Cardiac muscle cell (in vitro differentiated cells and primary cell): ENCODE measurements around the gene EPRS1. TPM values are rescaled to one million over a fixed set of nuclear protein-coding genes. Genes with fewer than 3 reads are reported as not detected.

Experiments used
- DNase-seq, 2 donors: peaks; one replicate each; pipeline versions ENCODE4 v3.0.0 to v3.0.0-alpha.2; 2010 to 2017; ENCODE audit warnings: low read depth in 1 of 2, low spot score in 1 of 2
- H3K27ac ChIP-seq: fragments of 200-600 bp; sonication (generic); 2 replicates; pipeline ENCODE4 v1.5.1; 2016
- H3K27me3 ChIP-seq: fragments of 200-600 bp; sonication (generic); 2 replicates; pipeline ENCODE4 v1.6.0; 2016; ENCODE audit warnings: control low read depth
- H3K36me3 ChIP-seq: fragments of 200-600 bp; sonication (generic); 2 replicates; pipeline ENCODE4 v1.5.1; 2016; ENCODE audit warnings: control low read depth
- H3K4me1 ChIP-seq: fragments of 200-600 bp; sonication (generic); 2 replicates; pipeline ENCODE4 v1.8.1; 2017; ENCODE audit warnings: low read depth, mild to moderate bottlenecking, mixed run types
- H3K4me3 ChIP-seq: fragments of 200-600 bp; sonication (generic); 2 replicates; pipeline ENCODE4 v1.5.1; 2016; ENCODE audit warnings: mild to moderate bottlenecking
- H3K9me3 ChIP-seq: fragments of 200-600 bp; sonication (generic); 2 replicates; pipeline ENCODE4 v1.5.1; 2017; ENCODE audit warnings: low read depth, mild to moderate bottlenecking, control low read depth
- CTCF ChIP-seq: IDR thresholded peaks from 2 replicates; pipeline ENCODE4 v1.5.1; 2012; ENCODE audit warnings: low read depth, mild to moderate bottlenecking, low read length
- polyA plus RNA-seq: library from polyadenylated mRNA; unstranded; fragments of >200 nt; fragmentation: Nextera tagmentation; extraction: Ambion mirVana; gene quantifications from 2 replicates; pipeline ENCODE4 v1.2.1, GENCODE V29; 2016
- total RNA-seq: library from RNA; depleted of rRNA; stranded (reverse); fragments of >200 nt; gene quantifications from 2 replicates; pipeline ENCODE4 v1.2.3, GENCODE V29; 2016

The EPRS1 gene
- total and polyA plus RNA-seq, 2 experiments from 2014 or later, result 47.8 to 54.0 TPM

DNA sequence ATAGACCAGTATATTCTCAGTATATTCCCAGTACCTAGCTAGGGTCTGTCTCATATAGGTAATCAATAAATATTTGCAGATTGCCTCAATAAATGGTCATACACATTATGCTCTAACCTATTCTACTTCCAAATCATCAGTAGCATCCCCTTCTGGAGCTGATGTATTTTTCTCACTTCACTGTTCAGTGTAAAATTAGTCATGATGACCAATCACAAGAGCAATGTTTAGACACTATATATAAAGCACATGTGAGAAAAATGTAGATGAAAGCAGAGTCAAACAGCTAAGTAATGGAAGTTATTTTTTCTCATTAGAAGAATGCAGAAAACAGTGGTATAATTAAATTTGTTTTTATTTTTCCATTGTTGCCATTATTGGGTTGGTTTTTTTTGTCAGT lies 34.7 kb downstream of the EPRS1 start:
- no peak for DNase-seq
- no peaks in the 10 kb centered on the region for H3K27me3 ChIP-seq
- no peak overlapping the region for H3K4me3 ChIP-seq
- H3K27ac ChIP-seq, result no peak overlapping the region
- no peaks in the 10 kb centered on the region for H3K9me3 ChIP-seq
- no peak for TF ChIP-seq CTCF
- peaks cover 14% of the 10 kb centered on the region for H3K4me1 ChIP-seq
- peaks cover 15% of the 10 kb centered on the region for H3K36me3 ChIP-seq

- H3K27ac ChIP-seq, result no peak overlapping the region
- DNase-seq, result no peak
- no peak for TF ChIP-seq CTCF
- H3K27me3 ChIP-seq, result no peaks in the 10 kb centered on the region
- H3K36me3 ChIP-seq, result peaks cover 44% of the 10 kb centered on the region
- H3K4me1 ChIP-seq, result peaks cover under 1% of the 10 kb centered on the region
- no peaks in the 10 kb centered on the region for H3K9me3 ChIP-seq
- no peak overlapping the region for H3K4me3 ChIP-seq
Measured at GRCh38 chr1:220007438-220007837, 38.9 kb downstream of the EPRS1 start.

GRCh38 chr1:220005489-220005888 lies 40.8 kb downstream of the EPRS1 start:
- Histone ChIP-seq H3K27ac (no peak overlapping the region), H3K4me3 (no peak overlapping the region)
- no peak for TF ChIP-seq CTCF

GRCh38 chr1:220003610-220004299 lies 42.5 kb downstream of the EPRS1 start:
- Histone ChIP-seq H3K27ac (no peak overlapping the region), H3K36me3 (peaks cover 52% of the 10 kb centered on the region), H3K4me3 (no peak overlapping the region), H3K27me3 (no peaks in the 10 kb centered on the region), H3K9me3 (no peaks in the 10 kb centered on the region), H3K4me1 (no peaks in the 10 kb centered on the region)
- no peak for TF ChIP-seq CTCF
- no peak for DNase-seq

More at GRCh38 chr1:220005489-220005888, 40.8 kb downstream of the EPRS1 start:
- no peaks in the 10 kb centered on the region for H3K9me3 ChIP-seq
- H3K36me3 ChIP-seq, result peaks cover 47% of the 10 kb centered on the region
- DNase-seq, result no peak
- H3K27me3 ChIP-seq, result no peaks in the 10 kb centered on the region
- H3K4me1 ChIP-seq, result no peaks in the 10 kb centered on the region

DNA sequence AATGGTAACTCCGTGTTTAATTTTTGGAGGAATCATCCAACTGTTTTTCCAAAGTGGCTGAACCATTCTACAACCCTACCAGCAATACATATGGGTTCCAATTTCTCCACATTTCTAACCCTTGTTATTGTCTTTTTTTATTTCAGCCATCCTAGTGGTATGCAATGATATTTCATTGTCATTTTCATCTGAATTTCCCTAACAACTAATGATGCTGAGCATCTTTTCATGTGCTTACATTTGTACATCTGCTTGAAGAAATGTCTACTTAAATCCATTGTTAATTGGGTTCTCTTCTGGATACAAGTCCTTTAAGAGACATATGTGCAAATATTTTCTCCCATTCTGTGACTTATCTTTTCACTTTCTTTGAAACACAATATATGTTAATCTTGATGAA lies 43.3 kb downstream of the EPRS1 start:
- no peak overlapping the region for H3K27ac ChIP-seq
- no peak for TF ChIP-seq CTCF
- peaks cover 53% of the 10 kb centered on the region for H3K36me3 ChIP-seq
- H3K4me1 ChIP-seq, result no peaks in the 10 kb centered on the region
- H3K27me3 ChIP-seq, result no peaks in the 10 kb centered on the region
- no peak overlapping the region for H3K4me3 ChIP-seq
- no peak for DNase-seq
- no peaks in the 10 kb centered on the region for H3K9me3 ChIP-seq
